ENCODE measurements around the gene DENND1C.
A peak's percentile ranks its signal among the peaks of the same experiment; 100 is the strongest.
"Not testable (repeated sequence)": the region's sequence is repeated elsewhere in the genome, so short reads cannot be mapped to it uniquely, and the experiment has no call there.

The DENND1C gene

DNA sequence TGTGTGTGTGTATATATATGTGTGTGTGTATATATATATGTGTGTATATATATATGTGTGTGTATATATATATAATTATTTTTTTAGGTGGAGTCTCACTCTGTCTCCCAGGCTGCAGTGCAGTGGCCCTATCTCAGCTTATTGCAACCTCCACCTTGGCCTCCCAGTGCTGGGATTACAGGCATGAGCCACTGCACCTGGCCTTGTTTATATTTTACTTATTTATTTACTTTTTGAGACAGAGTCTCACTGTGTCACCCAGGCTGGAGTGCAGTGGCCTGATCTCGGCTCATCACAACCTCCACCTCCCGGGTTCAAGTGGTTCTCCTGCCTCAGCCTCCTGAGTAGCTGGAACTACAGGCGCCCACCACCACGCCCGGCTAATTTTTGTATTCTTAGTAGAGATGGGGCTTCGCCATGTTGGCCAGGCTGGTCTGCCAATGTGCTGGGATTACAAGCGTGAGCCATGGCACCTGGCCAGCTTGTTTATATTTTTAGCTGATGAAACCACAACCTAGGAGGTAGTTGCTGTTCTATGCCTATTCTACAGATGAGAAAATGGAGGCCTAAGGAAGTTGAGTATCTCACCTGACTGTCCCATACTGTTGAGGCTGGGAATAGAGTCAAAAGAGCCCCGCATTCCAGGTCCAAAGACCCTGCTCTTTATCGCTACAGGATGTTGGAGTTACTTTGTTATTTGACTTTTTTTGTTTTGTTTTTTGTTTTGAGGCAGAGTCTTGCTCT, 26.6 kb upstream of the DENND1C start:
- DNase-seq, result not testable (repeated sequence)

DNA sequence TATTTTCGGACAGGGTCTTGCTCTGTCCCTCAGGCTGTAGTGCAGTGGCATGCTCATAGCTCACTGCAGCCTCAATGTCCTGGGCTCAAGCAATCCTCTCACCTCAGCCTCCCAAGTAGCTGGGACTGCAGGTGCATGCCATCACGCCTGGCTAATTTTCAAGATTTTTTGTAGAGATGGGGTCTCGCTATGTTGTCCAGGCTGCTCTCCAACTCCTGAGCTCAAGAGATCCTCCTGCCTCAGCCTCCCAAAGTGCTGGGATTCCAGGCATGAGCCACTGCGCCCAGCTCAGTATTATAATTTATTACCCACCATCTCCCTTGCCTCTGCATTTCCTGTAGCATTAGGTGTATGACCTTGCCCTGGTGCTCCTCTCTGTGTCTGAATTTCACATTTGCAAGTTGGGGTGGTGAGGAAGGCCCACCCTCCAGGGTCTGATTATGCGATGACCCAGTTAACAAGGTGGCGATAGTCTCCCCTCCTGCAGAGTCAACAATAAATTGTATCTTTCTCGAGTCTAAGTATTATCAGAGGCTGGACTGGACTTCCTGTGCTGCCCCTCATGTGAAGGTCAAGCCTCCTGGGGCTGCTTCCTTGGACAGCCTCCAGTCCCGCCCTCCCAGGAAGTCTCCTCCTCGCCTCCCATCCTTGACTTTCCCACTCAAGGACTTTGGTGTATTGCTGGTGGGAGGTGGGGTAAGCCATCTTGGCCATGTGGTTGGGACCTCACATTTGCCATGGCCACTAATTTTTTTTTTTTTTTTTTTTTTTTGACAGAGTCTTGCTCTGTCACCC, 22.0 kb upstream of the DENND1C start:
- DNase-seq, result no peak

DNA sequence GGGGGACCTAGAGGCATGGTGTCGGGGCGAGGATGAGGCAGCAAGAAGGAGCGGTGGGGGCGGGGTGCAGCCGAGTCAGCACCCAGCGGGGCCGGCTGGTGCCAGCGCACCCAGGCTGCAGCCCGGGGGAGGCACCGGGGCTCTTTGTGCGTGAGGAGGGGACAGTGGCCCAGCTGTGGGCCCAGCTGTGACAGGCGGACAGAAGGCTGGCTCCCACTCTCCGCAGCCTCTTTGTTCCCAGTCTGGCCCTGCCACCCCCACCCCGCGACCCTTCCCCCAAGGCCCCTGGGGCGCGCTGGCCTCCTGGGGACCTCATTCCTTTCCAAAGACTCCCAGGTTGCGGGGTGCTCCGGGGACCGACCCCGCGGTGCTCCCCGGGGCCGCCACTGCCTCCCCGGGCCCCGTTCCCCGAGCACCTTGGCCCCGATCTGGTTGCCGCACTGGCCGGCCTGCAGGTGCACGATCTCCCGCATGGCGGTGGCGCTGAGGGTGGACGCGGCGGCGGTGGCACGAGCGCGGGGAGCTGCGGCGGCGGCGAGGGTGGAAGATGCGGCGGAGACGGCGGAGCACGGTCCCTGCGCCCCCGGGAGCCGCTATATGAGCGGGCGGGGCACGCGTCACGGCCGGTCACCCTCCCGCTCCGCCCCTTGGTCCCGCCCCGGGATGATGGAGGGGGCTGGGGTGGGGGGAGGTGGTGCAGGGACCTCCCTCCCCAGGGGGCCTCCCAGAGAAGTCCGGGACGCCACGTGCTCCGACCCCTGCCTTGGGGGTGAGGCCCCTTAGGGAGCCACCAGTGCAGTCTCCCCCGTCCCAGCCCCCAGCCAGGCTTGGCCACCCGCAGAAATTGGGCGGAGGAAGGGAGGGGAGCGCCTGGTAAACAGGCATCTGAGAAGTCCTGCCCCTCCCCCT, 20.4 kb upstream of the DENND1C start, which contains the start of gene TUBB4A:
TUBB4A (minus strand) TSS at position 570 of the 909 bp plus-strand sequence; CDS start at position 473, 97 bp downstream.
- peak; percentile 55 for DNase-seq

GRCh38 chr19:6500837-6501739, 19.5 kb upstream of the DENND1C start:
- no peak for DNase-seq

- DNase-seq, result no peak
These were observed 17.6 kb upstream of the DENND1C start for GRCh38 chr19:6499052-6499790.

DNA sequence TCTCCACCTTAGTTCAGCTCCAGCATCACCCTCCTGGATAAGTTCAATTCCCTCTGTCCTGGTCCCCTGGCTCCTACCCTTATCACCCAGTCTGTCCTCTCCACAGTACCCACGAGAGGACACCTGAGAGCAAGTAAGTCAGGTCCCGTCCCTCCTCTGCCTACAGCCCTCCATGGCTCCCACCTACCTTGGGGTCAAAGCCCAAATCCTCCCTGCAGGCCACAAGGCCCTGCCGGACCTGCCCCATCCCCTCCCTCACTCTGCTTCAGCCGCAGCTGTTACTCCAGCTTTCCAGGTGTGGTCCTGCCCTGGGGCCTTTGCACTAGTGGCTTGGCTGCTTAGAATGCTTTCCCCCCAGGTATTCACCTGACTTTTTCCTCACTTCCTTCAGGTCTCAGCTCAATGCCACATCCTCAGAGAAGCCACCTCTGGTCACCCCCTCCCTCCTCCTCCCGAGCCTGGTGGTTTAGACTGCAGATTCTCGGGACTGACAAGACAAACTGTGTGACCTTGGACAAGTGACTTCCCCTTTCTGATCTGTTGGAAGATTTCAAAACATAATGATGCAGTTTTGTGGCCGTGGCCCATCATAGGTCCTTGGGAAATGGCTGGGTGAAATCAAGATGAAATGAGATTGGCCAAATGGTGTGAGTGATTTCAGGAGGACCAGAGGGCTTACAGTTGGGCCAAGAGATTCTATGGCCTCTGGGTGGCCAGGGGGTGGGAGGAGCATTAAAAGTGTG, 16.9 kb upstream of the DENND1C start:
- DNase-seq, result no peak

GRCh38 chr19:6495947-6496346, 14.4 kb upstream of the DENND1C start:
- no peak for DNase-seq

GRCh38 chr19:6494438-6495036, 12.9 kb upstream of the DENND1C start:
- no peak for DNase-seq

DNA sequence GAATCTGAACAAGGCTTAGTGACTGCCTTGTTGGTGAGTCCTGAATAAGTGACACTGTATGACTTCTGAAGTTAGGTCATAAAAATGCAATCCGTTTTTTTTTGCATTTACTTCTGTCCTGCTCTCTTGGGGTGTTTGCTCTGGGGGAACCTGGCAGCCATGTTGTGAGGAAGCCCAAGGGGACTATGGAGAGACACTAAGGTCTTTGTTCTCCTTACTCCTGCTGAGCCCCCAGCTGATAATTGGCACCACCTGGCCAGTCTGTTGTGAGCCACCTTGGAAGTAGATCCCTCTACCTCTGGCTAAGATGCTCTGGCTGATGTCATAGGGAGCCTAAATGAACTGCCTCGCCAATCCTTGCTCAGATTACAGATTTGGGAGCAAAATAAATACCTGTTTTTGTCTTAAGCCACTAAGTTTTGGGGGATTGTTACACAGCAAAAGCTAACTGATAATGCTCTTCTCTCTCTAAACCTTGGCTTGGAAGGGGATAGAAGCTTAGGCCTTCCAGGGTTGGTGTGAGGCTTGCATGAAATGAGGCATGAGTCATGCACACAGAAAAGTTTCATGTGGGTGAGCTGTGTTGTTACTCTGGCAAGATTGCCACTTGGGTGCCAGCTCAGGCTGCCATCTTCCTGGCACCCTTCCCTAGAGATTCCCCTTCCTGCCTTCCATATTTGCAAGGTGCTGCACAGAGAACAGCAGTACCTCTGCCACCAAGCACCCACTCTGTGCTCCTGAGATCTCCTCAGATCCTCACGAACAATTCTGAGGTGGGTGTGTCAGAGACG, 10.4 kb upstream of the DENND1C start:
- no peak for DNase-seq

GRCh38 chr19:6490134-6490533, 8.5 kb upstream of the DENND1C start:
- DNase-seq, result no peak

- no peak for DNase-seq
These were observed 7.9 kb upstream of the DENND1C start for GRCh38 chr19:6489278-6490061.

GRCh38 chr19:6484831-6485230, 3.2 kb upstream of the DENND1C start:
- DNase-seq, result no peak

DNA sequence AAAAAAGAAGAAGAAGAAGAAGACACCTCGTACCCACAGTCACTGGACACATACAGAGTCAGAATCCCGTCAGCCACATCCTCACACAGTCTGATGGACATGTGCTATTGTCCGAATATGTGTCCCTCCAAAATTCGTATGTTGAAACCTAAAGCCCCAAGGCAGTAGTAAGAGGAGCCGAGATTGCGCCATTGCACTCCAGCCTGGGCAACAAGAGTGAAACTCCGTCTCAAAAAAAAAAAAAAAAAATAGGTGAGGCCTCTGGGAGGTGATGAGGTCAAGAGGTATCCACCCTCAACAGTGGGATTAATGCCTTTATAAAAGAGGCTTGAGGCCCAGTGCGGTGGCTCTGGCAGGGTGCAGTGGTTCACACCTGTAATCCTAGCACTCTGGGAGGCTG, 2.6 kb upstream of the DENND1C start:
- no peak for DNase-seq

DNA sequence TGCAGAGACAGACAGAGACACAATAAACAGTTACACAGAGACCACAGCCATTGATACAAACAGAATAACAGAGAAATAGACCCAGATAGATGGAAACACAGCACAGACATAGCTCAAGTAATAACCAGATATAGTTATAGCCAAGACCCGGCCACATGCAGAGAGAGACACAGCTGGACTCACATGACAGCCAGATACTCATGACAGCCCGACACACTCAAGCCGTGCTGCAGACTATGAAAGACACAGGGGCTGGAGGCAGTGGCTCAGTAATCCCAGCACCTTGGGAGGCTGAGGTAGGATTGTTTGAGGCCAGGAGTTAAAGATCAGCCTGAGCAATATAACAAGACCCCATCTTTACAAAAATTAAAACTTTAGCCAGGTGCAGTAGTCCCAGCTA, 1.6 kb upstream of the DENND1C start:
- DNase-seq, result no peak

- no peak for DNase-seq
These were observed 728 bp upstream of the DENND1C start for GRCh38 chr19:6482343-6482686.

GRCh38 chr19:6480848-6481415, 655 bp downstream of the DENND1C start:
- DNase-seq, result peak; percentile 22

DNA sequence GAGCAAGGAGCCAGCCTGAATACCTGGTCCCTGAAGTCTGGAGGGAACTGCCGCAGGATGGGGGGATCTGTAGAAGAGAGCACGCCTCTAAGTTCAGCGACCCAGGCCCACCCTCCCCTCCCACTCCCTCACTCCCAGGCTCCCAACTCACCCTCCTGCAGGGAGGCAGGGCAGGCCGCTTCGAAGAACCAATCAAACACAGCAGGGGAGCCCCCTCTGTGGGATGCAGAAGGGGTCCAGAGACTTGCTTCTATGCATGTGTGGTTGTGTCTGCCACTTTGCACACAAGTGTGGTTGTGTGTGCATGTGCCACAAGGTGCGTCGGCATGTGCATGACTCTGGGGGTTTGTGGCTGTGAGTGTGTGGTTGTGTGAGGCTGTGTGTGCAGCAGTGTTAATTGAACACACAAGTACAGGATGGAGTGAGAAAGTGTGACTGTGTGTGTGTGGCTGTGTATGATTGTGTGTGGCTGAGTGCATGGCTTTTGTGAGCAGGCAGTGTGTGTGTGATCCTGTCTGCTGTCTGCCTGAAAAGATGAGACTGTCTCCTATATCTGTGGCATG, 1.7 kb downstream of the DENND1C start:
- DNase-seq, result no peak

DNA sequence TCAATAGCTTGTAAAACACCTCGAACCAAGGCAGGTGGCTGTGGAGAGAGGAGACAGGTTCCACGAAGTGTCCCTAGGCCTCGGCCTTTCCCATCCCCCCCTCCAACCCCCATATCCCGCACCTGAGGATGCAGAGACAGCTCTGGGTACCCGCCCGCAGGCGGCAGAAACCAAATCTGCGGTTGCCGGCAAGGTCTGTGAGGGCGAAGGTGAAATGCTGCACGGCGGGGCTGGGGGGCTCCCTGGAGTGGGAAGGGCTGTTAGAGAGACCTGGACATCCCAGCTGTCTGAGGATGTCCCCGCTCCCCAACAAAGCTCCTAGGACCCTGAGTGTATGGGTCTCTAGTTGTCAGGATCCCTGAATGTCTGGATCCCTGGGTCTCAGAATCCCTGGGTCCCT, 2.8 kb downstream of the DENND1C start:
- no peak for DNase-seq
